Lower leg skin (tissue), 3 donors: ENCODE data around the gene JARID2.

Experiments
- CTCF ChIP-seq, 3 donors: fragments of 450-650 bp; IDR thresholded peaks; one replicate each; pipeline ENCODE4 v1.5.1; 2016; ENCODE audit warnings: antibody characterized with exemption in 3 of 3, mild to moderate bottlenecking in 3 of 3, moderate library complexity in 2 of 3
- POLR2A ChIP-seq, 2 donors: fragments of 450-650 bp; IDR thresholded peaks; one replicate each; pipeline ENCODE4 v1.6.1; 2016 to 2017; ENCODE audit warnings: antibody characterized with exemption in 2 of 2, mild to moderate bottlenecking in 1 of 2, moderate library complexity in 1 of 2

GRCh38 chr6:15308435-15309213 is 62.8 kb downstream of the JARID2 start:
- TF ChIP-seq CTCF (IDR thresholded peaks at IDR 0.05) (no peak), POLR2A (IDR thresholded peaks at IDR 0.05) (no peak)
